NCI-H1417 treated with DMSO at 0.1 percent for 48 hours (cell line): ENCODE data around the gene PPP1R9B.
A peak's percentile ranks its signal among the peaks of the same experiment; 100 is the strongest.

Experiments
- DNase-seq: peaks from one replicate; lab custom pipeline; 2025; lab: John Stamatoyannopoulos, UW

The PPP1R9B gene

DNA sequence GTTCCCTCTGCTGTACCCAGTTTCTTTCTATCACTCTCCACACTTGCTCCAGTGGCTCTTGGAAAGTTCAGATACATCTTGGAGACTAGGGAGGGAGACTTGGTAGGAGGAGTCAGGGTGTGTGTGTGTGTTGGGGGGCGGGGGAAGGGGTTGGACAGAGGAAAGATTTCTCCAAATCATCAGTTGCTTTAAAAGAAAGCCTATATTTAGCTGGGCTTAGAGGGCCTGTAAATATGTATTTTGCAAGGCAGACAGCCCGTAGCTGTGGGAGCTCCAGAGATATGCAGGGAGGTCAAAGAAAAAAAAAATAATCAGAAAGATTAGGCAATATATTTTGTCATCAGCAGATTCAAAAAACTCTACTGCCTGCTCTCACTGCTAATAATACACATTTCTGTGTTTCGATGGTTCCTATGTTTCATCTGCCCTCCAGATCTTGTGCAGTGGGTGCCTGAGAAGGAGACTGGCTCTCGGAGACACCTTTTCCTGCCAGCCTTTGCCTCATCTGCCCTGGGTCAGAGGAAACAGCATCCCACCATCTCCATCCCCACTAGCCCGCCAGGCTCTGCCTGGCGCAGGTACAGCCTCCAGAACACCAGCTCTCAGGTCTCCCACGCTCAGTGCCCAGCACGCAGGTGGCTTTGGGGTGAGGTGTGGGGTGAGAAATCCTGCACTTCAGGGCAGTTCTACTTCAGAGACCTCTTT lies 4.8 kb upstream of the PPP1R9B start:
- DNase-seq = no peak

DNA sequence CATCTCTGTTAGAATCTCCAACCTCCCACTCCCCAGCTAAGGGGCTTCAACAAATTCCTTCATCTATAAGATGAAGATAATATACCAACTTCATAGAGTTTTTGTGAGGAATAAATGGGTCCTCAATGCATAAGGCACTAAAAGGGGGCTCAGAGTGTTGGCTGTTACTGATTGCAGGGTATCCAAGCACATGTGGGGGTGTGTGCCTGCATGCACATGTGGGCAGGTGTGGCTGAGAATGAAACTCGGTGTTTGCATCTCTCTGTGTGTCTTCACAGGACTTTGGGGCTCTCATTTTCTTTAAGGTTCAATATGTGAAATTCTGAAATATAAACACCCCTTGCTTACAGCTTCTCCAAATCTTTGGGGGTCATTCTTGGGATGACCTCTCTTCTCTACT lies 4.1 kb upstream of the PPP1R9B start:
- DNase-seq = no peak

DNA sequence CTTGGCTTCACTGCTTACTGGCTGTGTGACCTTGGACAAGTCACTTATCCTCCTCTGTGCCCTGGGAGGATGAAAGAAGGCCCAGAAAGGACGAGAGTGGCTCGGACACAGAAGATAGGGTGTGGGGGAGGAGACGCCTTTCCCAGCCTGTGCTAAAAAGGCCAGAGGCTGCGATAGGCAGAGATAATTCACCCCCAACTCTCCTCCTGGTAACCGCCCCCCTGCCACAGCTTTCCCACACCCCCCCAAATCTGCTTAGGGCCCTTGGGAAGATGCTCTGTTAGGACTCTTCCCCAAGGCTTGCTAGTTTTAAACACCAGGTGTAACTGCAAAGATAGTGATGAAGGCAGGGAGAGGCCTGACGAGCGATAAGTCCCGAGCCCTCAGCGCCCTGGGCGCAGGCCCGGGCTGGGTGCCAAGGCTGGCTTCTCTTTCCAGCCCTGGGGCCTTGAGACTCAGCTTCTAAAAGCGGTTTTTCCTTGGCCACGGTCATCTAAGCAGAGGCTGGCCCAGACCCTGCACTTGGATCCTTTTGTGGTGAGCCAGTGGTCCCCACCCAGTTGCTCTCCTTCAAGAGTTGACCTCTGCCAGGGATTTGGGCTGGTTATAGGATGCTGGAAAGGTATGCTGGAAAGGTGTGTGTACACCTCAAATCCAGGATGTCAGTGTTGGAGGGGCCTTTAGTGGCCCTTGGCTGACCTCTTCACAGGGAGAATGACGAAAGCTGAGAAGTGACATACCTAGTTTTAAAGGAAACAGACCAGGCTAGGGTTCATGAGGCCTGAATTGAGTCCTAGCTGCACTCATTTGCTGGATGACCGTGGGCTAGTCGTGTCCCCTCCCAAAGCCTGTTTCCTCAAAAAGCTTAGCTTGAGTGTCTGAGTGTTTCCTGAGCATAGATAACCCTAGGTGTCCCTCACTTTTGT lies 3.4 kb upstream of the PPP1R9B start:
- DNase-seq = no peak

DNA sequence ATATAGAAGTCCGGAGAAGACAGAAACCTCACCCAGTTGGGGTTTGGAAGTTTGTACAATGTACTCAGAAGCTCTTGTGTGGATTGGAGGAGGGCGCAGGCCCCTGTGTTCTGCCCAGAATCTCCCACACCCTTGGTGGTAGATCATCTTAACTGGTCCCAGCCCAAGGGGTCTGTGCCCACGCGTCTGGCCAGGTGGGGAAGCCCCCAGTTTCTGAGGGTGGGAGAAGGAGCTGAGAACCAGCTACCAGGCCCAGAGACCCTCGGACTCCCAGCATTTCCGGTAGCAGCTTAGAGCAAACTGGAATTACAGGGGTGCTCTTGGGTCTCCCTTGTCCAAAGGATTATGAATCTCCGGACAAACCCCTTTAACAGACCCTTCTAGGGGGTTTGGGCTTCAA lies 2.3 kb upstream of the PPP1R9B start:
- DNase-seq = no peak

DNA sequence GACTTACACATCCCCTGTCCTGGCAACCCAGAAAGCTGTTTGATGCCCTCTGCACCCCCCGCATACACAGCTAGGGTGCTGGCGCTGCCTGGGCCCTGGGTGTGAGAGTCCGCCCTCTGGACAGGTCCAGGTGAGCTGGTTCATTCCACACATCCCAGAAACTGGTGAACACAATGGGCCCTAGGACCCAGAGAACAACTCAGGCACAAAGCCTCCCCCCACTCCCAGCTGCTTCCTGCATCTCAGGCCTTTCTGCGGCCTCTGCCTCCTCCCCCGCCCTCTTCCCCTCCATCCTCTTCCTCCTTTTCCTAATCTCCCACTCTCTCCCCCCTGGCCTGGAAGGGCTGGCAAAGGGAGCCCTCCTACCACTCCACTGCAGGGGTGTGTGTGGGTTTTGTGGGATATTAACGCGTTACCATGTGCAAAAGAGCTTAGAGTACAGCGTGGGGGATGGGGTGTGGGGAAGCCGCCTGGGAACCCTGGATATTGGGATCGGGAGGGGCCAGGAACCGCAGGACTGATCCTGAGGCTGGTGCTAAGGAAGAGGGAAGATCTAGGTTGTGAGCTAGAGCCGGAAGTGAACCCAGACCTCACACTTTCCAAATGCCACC lies 1.6 kb upstream of the PPP1R9B start:
- peak; percentile 29 for DNase-seq

DNA sequence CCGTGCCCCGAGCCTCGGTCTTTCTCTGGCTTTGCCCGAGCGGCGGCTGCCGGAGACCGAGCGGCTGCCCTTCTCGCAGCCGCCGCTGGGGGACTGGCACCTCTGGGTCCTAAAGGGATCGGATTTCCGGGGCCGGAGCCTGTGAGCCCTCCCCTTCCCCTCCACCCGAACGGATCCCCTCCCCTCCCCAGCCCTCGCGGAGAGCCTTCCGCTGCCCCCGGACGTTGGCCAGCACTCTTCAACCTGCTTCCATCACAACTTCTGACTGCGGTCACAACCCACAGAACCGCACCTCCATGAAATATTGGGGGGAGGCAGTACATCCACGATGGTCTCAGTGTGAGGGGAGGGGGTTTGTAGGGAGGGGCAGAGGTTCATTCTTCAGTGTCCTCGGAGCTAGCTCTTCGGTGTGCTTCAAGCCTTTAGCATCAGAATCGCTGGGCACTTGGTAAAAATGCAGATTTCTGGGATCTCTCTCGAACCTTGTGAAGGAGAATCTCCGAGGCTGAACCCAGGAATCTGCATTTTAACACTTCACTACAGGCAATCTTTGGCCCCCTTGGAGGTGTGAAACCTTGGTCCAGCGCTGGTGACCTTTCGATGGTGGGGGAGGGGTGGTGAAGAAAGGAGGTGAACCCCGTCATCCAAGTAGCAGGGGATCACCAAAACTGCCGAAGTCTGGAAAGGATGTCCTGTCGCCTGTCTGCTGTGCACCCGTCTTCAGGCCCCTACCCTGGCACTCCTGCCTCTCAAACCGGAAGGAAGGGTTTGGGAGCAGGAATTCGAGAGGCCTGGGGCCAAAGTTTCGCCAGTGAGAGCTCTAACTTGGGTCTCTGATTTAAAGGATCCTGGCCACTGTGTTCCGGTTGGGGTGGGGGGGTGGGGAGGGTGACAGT lies 812 bp upstream of the PPP1R9B start:
- no peak for DNase-seq

DNA sequence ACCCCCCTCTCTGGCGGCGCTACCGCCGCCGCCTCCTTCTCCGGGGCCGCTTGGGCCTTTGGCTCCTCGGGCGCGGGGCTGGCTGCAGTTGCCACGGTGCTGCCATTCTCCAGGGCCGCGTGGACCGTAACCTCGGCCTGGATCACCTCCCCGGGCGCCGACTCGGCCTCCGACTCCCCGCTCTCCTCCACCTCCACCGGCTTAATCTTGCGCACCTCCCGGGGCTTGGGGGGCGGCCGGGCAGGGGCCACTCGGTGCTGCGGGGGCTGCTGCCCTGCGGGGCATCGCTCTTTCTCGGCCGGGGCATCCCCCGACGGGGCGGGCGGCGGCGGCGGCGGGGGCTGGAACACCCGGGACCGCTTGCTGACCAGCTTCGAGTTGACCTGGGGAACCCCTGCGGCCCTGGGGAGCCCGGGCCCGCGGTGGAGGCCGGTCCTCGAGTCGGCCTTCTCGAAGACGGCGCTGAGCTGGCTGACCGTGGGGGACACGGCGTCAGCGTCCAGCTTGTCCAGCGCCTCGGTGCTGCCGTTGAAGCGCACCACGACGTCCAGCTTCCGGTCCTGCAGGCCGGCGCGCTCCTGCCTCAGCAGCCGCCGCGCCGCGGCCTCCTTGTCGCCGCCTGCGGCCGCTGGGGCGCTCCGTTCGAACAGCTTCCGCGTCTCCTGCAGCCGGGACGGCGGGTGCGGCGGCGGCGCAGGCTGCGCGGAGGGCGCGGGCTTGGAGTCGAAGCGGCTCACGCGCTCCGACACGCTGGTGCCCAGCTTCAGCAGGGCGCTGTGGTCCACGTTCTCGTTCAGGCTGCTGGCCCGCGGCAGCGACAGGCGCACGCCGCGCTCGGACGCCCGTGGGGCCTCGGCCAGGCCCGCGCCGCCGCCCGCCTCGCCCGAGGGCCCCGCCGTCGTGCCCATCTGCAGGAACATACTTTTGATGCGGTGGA lies 792 bp downstream of the PPP1R9B start:
- no peak for DNase-seq

DNA sequence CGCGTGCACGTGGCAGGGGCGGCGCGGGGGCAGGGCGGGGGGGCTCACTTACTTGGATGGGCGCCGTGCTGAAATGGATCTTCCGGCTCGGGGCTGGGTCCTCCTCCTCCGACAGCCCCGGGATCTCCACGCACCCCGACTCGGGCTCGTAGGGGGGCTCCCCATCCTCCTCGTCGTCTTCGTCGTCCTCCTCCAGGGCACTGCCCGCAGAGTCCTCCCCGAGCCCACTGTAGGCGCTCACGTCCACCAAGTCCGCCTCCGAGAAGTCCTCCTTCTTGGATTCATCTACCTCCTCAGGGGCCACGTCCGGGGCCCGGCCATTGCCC lies 1.4 kb downstream of the PPP1R9B start:
- no peak for DNase-seq

DNA sequence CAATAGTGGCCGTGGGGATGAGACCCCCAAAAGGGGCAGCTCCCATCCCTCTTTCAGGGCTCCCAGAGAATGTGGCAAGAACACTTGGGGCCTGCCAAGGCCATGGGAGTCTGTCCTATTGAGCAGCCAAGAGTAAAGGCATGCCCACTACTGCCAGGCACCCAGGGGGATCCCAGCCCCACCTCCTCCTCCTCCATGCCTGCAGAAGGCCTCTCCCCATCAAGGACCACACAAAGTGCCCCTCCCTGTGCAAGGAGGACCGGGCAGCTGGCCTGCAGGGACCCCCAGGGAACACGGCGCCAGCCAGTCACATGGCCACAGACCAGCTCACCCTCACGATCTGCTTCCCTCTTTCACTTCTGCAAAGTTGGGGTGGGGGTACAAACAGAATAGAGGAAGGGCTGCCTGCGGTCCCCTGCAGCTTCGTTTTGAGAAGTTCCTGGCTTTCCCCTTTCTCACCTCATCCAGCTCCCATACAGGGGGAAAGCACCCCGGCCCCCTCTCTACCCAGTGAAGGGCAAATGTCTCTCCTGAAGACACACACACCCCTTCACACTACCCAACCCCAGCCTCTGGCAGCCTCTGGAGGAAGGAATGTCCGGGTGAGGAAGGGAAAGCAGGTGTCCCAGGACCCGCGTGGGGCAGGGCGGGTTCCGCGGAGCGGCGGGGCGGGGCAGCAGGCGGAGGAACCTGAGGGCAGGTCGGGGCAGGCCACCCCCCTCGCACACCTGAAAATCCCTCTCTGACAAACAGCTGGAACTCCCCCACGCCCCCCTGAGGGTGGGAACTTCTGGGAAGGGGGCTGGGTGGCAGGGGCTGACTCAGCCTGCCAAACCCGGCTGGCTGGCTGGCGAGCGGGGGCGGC lies 2.0 kb downstream of the PPP1R9B start:
- no peak for DNase-seq

DNA sequence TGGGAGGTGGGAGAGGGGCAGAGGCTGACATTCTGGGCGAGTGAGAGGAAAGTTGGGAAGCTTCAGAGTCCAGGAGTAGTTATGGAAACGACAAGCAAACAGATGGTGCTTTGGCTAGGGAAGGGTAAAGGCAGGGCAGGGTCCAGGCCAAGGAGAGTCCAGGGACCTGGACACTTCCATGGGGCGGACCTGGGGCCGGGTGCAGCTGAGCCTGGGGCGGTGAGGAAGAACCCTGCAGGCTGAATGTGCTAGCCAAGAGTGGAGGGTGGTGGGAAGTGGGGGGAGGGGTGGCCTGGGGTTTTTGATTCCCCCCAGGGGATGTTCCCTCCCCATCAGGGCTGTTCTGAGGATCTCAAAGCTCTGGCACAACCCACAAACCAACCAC lies 2.6 kb downstream of the PPP1R9B start:
- no peak for DNase-seq

DNA sequence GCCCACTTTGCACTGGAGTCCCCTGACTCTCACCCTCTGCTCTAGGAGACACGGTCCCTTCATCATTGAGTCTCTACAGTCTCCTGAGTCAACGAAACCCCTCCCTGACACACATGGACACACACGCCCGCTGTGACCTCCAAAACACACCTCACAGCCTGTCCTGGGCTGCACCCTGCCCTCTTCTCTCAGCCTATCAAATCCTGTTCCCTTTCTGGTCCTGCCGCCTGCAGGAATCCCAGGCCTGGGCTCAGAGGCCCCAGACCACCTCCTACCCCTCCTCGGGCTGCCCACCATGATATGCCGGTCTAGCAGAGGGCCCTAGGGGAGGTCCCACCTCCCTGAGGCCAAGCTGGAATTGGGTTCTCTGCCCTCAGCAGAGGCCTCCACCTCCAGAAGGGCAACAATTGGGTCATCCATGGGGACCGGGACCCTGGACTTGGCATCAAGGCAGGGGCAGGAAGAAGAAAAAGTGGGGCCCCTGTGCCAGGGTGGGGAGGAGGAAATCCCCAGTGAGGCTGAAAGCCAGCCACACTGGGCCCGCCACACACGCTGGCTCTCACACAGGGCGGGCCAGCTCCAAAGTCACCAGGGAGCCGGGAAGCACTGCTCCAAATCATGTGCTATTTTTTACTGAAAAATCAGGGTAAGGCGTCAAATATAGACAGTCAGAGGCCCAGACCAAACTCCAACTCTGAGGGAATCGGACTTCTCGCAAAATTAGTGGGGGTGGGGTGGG lies 3.4 kb downstream of the PPP1R9B start:
- DNase-seq = no peak

DNA sequence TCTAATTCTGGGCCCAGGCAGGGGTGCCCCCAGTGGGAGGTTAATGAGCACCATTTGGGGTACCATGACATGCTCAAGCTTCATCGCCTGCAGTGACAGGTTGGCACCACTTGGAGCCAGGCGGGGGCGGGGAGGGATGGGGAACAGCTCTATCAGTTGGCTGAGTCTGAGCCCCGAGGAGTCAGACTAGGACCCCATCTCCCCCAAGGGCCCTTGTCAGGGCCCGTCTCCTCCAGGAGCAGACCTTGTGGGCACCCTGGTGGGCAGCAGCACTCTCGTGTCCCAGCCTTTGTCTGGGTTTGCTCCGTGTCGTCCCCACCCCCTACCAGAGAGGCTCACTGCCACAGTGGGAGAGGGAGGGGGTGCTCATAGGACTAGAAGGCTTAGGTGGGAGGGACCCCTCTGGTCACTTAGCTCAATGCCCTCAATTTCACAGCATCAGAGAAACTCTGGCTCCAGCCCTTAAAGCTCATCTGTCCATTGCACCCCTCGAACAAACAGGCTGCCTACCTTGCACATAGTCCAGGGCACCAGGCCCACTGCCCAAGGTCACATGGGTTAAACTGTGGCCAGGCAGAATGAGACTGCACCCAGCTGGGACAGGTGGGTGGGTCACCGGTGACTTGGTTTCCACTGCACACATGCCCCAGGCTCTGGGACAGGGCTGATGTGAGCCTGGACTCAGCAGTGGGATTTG lies 4.1 kb downstream of the PPP1R9B start:
- no peak for DNase-seq

DNA sequence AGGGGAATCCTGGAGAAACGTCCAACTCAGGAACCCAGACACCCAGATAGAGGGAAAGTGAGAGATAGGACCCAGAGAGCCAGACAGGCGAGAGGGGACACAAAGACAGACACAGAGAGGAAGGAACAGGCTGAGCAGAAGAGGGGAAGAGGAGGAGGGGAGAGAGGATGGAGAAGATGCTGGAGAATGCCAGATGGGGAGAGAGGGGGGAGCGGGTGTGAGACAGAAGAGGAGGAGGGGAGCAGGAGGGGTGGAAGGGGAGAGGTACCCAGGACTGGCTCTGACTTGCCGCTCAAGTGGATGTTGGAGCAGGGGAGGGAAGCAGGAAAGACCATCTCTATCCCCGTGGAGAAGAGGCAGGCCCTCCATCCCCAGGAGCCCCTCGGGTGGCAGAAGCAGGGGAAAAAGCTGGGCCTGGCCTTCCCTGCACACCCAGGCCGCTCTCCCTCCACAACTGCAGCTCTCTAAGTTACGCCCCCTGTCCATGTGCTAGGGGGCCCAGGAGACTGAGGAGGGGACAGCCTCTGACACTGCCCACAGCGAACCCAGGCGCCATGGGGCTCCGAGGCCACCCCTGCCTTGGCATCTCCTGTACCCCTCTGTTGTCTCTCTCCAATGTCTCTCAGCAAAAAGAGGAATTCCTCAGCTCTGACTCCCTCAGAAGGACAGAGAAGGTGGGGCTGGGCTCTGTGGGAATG lies 4.8 kb downstream of the PPP1R9B start:
- DNase-seq = no peak

DNA sequence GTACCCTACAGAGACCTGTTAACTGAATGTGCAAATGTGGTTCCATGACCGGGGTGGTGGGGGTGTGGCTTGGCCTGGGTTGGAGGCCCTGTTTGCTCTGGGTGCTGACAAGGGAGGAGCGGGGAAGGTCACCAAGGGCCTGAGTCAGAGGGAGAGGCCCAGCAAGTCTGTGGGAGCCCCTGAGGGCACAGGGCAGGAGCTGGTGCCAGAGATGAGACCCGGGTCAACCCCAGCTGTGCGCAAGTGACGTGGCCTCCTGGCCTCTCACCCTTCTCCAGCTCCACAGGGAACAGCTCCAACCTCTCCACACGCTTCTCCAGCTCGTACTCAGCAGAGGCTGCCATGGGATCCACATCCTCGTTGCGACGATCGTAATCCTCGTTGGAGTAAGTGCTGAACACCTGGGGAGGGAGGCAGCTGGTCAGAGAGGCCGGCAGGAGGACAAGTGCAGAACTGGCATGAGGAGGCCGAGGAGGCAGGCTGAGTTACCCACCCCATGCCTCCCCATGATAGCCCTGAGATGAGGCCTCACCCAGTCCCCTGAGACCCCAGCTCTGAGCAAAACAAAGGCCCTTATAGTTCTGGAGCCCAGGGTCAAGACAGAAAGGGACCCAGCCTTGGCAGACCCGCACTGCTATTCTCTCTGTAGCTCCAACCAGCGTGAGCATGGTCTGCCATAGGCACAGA lies 5.5 kb downstream of the PPP1R9B start:
- DNase-seq = no peak

DNA sequence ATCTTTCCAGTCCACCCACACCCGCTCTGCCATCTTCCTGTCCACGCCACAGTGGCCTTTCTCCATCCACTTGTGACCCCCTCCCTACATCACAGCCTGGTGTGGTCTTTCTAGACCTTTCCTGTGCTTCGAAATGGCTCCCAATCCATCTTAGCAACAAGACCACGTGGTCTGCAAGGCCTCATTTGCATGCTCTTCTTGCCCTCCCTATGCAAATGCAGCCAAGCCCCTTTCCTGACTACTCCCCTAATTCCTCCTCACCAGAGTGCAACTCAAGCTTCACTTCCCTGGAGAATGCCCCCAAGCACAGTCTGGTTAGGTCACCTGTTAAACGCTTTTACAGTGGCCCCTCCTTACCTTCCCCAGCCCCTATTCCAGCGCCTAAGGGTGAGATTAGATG lies 6.1 kb downstream of the PPP1R9B start:
- DNase-seq = no peak

DNA sequence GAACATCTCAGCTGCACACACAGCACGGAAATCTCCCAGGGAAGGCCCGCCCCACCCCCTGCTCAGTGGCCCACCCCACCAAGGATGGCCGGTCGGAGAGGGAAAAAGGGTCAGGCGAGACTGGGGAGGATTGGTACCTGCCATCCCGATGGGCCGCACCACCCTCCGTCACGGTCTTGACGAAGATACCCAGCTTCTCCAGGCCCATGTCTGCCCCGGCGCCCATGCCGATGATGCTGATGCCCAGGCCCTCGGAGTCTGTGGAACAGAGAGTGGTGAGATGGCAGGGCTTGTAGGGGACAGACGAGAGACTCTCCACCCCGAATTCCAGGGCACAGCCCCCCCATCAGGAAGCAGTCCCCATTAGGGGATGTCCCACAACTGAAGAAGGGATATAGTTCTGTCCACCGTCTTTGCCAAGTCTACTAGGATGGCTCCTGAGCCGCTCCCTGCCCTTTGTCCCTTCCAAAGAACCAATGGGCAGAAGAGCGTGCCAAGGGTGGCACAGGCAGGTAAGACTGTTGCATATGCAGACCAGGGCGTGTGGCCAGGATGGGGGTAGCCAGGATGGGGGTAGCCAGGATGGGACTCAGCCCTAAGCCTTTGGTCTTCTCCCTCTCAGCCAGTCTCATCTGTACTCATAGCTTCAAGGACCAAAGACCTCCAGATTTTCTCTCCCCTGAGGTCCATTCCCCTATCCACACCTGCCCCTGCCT lies 6.9 kb downstream of the PPP1R9B start:
- no peak for DNase-seq

DNA sequence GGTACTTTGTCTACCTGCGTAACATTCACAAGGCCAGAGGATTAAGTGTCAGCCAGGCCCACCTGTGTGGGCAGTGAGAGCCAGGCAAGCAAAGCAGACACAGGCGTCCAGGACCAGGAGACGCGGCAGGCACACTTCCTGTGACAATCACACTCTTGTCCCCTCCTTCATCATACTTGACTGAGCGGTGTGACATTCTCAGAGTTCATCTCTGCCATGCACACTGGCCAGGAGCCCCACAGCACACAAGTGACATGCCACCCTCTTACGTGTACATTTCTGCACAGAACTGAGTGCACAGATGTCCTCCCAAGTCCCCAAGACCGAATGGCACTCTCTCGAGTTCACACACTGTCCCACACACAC lies 8.7 kb downstream of the PPP1R9B start:
- DNase-seq = no peak
